AG08396 (cell line): ENCODE measurements around the gene RIN3.

Experiments
- DNase-seq: peaks from one replicate; pipeline ENCODE4 v3.0.0; 2012; ENCODE audit warnings: low spot score, mixed read lengths

Gene RIN3

DNA sequence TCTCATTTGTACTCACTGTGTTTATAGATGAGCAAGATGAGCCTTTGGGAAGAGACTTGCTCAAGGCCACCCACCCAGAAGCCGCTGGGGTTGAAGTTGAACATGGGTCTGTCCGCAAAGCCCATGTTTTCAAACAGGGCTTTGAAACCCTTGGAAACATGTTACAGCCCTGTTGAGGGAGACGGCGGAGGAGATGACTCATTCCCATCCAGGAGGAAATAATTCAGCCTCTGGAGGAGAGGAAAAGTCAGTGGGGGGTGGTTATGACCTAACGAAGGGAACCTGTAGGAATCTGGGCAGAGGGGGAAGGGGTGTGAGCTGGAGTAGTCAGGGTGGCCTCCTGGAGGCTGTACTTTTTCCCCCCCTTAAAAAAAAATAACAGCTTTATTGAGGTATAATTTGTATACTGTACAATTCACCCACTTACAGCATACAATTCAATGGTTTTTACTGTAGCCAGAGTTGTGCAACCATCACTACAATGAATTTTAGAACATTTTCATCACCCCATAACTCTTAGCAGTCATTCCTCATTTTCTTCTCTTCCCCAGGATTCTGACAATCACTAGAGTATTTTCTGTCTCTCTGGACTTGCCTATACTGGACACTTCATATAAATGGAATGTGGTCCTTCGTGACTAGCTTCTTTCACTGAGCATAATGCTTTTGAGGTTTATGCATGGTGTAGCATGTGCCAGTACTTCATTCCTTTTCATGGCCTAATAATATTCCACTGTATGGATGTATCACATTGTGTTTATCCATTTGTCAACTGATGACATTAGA is 1.9 kb upstream of the RIN3 start:
- peak; percentile 89 for DNase-seq

DNA sequence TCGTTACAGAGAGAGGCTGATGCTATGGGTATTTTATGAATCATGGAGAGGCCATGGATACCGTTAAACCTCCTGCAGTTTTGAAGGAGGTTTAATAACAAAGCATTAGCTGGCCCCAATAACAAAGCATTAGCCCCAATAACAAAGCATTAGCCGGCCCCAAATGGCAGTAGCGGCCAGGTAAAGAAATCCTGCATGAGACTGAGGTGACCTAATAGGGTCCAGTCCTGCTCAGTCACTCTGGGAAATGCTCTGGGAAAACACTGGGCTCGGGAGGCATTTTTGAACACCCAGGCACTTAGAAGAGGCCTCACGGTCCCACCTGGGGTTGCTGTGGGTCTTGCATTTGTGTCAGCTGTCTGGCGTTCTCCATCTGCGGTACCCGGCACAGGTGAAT is 776 bp upstream of the RIN3 start:
- DNase-seq, result no peak

DNA sequence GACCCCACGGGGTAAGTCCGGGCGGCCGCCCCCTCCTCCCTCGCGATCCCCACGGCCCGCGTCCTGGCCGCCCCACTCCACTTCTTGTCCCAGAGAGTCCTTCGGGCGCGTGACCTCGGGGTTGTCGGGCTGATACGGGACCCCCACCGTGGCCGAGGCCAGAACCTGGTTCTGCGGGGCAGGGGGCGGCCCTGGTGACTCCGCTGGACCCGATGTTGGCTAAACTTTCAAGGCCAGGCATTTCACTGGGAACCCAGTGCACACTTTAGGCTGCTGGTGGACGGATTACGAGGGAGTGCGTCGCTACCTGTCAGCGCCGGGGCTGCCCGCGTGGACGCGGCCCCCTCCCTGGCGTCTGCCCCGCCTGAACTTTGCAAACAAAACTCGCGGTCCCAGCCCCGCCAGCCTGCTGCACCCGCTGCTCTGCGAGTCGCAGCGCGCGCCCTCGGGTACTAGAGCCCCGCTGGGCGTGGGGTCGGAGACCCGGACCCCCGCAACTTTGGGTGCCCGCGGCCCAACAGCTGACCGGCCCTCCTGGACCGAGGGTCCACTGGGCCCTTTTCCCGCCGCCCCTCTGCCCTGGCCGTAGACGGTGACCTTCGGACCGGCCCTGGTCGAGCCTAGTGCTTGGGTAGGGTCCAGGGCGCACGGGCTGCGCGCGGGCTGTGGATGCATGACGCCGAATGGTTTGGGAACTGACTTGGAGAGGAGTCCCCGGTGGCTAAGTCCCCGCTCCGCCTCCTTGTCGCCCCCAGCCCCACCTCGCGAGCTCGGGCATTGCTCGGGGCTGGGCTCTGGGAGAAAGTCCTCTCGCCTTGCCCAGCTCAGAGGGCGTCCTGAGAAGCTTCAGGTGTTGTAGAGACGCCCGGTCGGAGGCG is 624 bp downstream of the RIN3 start:
- peak; percentile 55 for DNase-seq

DNA sequence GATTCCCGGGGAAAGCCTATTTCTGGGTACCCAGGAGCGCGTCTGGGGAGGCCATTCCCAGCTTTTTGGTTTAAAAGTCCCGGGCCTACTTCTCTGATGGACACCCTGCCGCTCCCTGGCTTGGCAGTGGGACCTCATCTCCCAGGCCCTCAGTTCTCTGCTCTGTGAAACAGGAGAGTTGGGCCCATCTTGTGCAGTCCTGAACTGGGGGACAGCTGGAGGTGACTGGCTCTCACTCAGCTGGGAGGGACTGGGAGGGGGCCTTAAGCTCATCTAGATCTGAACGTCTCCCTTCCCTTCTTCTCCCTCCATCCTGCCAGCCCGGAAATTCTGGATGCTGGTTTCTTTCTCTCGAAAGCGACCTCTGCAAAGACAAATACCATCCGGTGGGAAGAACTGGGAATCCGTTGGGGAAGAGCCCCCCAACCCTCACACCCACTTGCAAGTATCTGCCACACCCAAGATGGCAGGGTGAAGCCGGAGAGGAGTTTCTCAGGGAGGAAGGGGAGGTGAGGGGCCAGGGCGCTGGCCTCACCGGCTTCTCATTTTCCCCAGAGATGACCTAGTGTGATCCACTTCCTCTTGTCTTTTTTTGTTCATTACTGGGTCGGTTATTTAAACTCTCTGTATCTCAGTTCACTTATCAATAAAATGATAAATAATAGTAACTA is 1.4 kb downstream of the RIN3 start:
- DNase-seq, result no peak

DNA sequence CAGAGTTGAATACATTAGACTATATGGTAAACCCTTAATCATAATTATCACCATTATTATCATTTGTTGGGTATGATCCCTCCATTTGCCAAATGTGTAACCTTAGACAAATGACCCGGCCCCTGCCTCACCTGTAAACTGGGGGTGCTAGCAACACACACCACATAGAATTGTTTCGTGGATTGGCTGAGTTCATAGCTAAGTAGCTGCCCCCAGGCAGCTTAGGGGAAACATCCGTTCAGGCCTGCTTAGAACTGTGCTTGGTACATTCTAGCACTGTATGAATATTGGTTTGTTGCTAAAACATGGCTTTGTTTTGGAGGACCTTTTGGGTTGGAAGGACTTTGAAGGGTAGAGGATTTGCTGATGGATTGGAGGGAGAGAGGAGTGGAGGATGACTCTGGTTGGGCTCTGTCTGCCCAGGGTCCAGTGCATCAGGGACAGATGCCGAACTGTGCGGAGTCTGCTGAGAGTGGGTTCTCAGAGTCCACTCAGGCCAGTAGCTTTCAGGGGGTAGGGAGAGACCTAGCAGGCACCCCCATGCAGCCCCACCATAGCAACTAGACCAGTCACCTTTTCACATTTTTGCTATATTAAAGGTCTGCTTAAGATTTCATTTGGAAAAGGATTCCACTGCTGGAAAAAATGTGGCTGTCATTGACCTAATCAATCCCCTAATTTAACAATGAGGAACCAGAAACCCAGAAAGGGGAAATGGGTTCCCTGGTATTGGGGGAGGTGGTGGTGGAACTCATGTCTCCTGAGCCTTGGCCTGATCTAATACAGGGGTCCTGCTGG is 2.2 kb downstream of the RIN3 start:
- no peak for DNase-seq

DNA sequence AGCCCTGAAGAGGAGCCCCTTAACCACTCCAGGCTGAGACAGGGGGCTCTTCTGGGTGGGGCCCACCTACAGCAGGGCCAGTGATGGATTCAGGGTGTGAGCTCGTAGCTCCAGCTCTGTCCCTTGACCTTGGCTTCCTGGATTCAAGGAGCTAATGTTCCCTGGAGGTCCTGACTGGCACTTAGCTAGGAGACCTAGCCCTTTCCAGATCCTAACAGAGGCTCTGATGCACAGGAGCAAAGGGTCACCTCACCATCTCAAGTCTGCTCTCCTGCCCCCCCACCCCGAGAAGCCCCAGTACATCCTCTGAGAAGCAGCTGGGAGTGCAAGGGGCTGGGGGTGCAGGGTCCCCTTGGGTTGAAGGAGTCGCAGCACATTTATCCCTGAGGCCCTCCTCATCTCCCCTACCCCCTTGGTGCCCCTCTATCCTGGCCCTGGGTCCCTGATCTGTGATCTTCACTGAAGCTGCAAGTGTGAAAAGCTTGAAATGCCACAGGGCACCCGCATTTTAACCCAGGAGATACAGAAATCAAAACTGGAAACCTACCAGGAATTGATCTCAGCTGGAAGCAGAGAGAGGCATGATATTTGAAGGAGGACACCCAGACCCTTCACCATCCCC is 2.9 kb downstream of the RIN3 start:
- no peak for DNase-seq

DNA sequence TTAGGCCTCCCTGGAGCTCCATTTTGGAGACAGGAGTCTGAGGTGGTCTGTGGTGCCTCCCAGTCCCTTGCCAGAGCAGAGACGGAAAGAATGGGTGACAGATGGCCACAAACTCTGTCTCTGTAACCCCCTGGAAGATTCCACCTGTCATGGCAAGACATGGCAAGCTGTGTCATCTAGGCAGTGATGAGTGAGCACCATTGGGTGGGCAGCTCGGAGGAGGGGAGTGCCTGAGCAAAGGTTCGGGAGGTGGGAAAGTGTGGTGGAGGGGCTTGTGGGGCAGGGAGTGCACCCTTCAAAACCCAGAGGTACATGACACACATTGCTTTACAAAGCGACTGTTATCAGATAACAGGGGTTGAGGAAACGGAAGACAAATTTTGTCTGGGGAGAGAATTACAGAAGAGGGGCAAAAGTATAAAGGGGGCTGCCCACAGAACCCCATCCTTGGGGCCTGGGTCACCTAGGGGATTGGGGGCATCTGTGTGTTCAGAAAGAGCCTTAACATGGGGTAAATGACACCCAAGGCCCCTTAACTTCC is 3.5 kb downstream of the RIN3 start:
- no peak for DNase-seq

DNA sequence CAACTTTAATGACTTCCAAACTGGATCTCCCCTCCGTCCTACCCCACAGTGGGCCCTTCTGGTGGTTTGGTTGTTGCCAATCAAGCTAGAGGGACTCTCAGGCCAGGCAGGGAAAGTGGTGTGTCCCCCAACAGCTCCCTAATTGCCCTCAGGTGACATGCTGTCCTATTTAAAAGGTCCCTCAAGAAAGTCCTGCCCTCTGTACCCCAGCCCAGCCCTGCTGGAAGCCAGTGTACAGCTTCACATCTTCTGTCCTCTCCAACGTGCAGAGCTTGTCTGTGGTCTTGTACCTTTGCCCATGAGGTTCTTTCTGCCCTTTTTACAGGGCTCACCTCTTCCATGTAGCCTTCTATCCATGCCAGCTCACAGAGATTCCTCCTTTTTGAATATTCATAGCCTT is 4.2 kb downstream of the RIN3 start:
- DNase-seq, result no peak

DNA sequence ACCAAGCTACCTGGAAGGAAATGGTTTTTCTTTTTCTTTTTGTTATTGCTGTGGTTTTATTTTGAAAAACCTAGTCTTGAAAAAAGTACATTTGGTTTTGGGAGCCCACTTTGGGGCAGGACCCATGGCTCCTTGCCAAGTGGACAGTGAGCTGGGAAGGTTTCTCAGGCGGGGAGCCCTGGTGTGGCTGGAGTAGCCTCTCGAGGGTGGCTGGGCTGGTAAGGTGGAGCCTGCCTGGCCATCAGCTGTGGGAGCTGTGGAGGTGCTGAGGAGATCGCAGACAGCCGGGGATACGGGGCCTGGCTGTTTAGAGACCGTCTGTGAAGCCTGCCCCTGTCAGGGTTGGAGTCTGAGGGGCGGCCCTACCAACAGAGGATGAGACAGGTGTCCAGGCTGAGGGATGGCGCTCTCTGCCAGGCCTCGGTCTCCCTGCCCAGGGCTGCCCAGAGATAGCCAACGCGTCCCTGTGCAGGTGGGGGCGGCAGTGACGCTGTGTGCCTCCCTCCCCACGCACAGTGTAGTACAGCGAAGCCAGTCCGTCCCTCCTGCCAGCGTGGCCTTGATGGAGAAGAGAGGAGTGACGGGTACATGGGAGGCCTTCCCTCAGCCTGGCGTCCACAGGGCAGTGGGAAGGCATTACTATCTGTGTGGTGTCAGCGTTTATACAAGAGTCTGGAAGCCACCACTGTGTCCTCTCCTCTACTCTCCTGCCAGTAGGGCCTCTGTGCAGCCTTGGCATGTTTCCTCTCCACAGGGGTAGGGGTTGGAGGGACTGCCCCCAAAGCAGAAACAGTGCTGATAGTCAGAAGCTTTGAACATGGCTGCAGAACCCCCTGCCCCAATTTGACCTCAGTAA is 5.9 kb downstream of the RIN3 start:
- no peak for DNase-seq

DNA sequence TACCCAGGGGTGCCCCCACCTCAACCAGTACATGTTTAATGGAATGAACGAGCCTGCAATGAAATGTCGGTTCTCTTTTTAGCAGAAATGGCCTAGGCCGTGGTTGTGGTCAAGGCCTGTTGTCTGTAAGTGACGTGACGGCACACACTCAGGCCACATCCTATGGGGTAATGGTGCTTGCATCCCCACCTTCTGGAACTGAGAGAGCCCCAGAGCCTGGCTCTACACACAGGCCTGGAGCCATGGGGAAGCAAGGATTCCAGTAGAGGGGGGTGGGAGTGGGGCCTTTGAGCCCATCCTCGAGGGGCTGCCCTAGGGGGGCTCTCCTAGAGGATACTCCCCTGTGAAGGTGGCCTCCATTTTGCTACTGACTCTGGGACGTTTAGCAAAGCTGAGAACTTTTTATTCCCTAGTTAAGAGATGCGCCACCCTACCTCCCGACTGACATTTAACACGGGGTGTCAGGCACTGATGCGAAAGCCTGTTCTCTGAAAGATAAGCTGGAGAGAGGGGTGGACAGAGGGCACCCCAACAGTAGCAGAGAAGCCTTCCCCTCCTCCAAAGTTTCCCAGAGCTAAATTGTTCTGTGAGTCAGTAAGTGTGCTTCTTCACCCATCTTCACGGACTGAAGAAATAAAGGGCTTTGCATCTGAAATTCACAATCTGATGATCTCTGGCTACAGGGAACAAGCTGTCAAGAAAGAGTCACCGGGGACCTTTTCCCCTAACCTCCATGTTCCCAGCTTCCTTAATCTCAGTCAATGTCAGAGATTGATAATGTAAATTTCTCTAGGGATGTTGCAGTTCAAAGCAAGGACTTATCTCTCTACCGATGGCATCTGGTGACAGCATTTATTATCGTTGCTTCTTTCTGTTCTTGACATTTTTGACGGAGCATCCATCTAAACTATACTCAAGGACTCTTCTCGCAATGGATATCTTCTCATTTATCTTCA is 6.8 kb downstream of the RIN3 start:
- no peak for DNase-seq

DNA sequence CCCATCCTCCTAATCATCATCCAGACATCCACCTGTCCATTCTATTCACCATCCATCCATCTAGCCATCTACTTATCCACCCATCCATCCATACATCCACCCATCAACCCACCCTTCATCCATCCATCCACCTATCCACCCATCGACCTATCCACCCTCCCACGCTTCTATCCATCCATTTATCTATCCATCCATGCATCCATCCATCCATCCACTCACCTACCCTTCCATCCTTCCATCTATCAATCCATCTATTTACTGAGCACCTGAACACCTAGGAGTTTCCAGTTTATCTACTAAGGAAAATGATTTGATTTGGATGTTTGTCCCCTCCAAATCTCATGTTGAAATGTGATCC is 7.5 kb downstream of the RIN3 start:
- DNase-seq, result no peak

DNA sequence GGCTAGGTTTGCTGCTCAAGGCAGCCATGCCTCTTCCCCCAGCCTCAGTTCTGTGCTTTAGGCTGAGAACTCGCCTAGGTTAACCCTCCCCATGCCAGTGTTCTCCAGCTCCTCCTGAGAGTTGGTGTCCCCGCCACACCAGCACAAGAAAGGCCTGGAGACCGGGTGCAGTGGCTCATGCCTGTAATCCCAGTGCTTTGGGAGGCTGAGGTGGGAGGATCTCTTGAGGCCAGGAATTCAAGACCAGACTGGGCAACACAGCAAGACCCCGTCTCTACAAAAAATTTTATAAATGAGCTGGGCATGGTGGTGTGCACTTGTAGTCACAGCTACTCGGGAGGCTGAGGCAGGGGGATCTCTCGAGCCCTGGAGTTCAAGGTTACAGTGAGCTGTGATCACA is 10.2 kb downstream of the RIN3 start:
- no peak for DNase-seq

DNA sequence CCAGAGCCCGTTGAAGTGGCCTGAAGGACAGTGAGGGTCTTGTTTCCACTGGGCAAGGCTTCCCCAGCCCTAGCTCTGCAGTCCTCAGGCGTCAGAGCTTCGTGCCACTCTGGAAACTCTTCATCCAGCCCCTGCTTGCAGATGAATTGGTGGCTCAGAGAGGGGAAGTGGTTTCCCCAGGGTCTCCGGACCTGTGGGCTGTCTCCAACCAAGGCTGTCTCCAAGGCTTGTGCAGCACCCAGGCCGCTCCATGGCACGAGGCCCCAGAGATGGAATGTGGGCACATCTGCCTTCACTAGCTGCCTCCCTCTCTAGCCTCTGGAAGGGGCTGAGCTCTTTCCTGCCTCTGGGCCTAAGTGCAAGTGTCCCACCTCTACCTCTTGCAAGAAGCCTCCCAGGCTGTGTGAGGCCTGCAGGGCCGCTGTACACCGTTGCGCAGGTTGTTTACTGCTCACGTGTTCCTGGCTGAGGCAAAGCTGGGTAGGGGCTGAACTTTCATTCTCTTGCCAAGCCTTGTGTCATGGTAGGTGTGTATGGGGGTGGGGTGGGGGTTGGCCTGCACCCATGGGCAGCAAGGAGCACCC is 11.1 kb downstream of the RIN3 start:
- DNase-seq, result no peak

DNA sequence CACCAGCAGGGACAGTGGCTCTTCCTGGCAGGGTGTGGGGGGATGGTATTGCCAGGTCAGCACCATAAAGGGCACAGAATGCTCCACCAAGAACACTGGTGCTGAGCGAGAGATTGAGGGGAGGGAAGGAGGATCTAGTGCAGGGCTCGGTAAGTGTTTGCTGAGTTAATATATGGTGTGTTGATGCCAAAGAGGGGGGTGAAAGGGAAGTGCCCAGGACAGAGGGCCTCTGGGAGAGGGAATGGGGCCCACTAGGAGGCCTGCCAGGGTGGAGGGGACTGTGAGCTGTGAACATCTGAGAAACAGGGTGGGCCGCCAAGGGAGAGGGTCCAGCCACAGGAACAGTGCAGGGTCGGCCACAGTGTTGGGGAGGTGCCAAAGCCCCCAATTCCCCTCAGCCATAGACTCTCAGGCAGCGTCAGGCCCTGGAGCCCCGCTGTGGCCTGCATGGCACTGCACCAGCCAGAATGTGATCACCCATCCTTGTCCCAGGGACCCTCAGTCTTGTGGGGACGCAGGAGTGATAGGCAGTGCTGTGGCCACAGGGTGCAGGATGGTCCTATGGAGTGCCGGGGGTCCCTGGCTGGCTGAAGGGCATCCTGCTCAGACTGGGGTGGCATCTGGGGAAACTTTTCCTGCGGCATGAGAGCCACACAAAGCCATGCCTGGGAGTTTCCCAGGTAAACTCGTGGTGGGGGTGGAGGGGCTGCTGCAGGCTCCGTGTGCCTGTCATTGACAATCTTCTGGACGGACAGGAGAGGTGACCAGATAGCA is 11.9 kb downstream of the RIN3 start:
- no peak for DNase-seq

DNA sequence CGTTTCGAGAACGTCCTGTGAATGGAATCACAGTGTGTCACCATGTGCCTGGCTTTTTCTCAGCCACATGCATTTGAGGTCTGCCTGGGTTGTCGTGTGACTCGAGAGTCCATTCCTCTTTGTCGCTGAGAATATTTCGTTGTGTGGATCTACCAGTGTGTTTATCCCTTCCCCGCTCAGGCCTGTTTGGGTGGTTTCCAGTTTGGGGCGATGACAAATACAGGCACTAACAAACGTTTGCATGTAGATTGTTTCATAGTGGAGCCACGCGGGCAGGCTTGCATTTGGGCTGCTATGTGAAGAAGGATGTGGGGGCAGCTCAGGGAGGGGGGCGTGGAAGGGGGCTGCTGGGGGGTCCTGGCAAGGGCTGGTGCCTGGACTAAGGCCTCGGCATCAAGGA is 14.1 kb downstream of the RIN3 start:
- DNase-seq, result peak; percentile 68

DNA sequence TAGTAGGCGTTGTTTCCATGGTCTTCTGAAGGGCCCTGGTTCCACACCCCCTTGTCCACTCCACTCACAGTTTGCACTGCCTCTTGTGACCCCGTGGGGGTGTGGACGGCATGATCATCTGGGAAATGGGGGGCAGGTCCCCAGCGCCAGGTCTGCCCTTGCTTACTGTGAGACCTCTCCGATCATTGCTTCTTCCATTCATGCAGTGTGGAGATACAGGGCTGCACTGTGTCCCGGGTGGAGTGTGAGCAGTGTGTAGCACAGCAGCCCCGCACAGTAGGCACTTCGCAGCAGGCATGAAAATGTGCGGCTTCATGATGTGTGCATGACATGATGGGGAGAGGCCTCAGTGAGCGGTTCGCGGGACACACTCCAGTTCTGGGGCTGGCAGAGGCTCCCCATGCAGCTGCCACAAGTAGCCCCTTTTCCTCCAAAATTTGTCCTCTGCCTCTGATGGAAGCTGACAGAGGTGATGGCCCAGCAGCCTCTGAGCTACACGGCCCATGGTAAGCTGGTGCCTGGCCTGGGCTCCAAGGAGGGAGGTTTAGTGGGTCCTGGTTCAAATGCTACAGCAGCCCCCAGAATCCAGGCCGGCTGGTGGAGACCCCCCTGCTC is 15.0 kb downstream of the RIN3 start:
- DNase-seq, result no peak

DNA sequence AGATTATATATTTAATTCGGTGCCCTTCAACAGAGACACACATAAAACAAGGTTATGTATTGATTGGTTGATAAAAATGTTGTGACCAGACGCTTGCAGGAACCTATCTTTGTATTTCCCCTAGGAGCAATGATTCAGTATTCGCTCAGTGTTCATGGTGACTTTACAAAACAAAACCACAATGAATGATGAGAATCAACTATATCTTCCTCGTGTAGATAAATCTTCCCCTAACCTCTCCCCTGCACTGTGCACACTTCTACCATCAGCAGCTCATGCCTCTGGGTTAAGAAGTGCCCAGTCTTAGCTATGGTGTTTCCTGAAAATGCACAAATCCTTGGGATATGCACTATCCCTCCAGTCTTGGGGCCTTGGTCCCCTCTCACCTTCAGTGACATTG is 16.3 kb downstream of the RIN3 start:
- DNase-seq, result no peak
